Activated CD4-positive, CD25-positive, alpha-beta regulatory T cell (primary cell): Measurements from ENCODE around the gene HMX3.

Experiments used
- DNase-seq, 4 experiments: peaks; one replicate each; lab custom pipeline; 2025; lab: John Stamatoyannopoulos, UW

The HMX3 gene

GRCh38 chr10:123134343-123134914 is 1.3 kb upstream of the HMX3 start:
- DNase-seq: no peak

- no peak for DNase-seq
Measured at GRCh38 chr10:123134915-123135414, 805 bp upstream of the HMX3 start.

- DNase-seq: no peak
Measured at GRCh38 chr10:123136221-123136805, 543 bp downstream of the HMX3 start.

- DNase-seq: no peak
Measured at GRCh38 chr10:123136806-123137642, 1.3 kb downstream of the HMX3 start.

- no peak for DNase-seq
Measured at GRCh38 chr10:123139165-123139520, 3.4 kb downstream of the HMX3 start.

GRCh38 chr10:123139521-123140163 is 3.9 kb downstream of the HMX3 start:
- DNase-seq: no peak

- no peak for DNase-seq
Measured at GRCh38 chr10:123140164-123140982, 4.6 kb downstream of the HMX3 start.

GRCh38 chr10:123140983-123141390 is 5.2 kb downstream of the HMX3 start:
- no peak for DNase-seq

- no peak for DNase-seq
Measured at GRCh38 chr10:123141791-123142700, 6.3 kb downstream of the HMX3 start.

GRCh38 chr10:123142701-123143161 is 7.0 kb downstream of the HMX3 start:
- DNase-seq: no peak

GRCh38 chr10:123143162-123143824 is 7.5 kb downstream of the HMX3 start:
- no peak for DNase-seq

- DNase-seq: no peak
Measured at GRCh38 chr10:123143825-123144168, 8.0 kb downstream of the HMX3 start.

- no peak for DNase-seq
Measured at GRCh38 chr10:123144697-123145541, 9.1 kb downstream of the HMX3 start.

- DNase-seq: no peak
Measured at GRCh38 chr10:123145542-123146012, 9.8 kb downstream of the HMX3 start.

GRCh38 chr10:123146013-123146893 is 10.5 kb downstream of the HMX3 start:
- DNase-seq: no peak

GRCh38 chr10:123146894-123147634 is 11.3 kb downstream of the HMX3 start:
- DNase-seq: no peak
